Psoas muscle (tissue), 8 donors: ENCODE data around the gene OSBPL9. TPM values are rescaled to one million over a fixed set of nuclear protein-coding genes. Genes with fewer than 3 reads are reported as not detected.
A peak's percentile ranks its signal among the peaks of the same experiment; 100 is the strongest.

Experiments used
- ATAC-seq, 4 donors: fragments of 200-7000 bp; cut with Tn5 transposase; one replicate each; pipeline ENCODE4 v1.9.1; 2020; ENCODE audit warnings: moderate library complexity in 3 of 4, mild to moderate bottlenecking in 2 of 4
- DNase-seq, 2 donors: peaks; one replicate each; pipeline ENCODE4 v3.0.0-alpha.2; 2020
- H3K27ac ChIP-seq: fragments of 200-600 bp; one replicate; pipeline ENCODE4 v1.8.0; 2022
- H3K27me3 ChIP-seq, 3 donors: fragments of 200-600 bp in 1 of 3; one replicate each; pipeline versions ENCODE4 v1.6.1 to v1.8.0; 2013 to 2022; ENCODE audit warnings: low read length in 2 of 3, mild to moderate bottlenecking in 2 of 3, moderate library complexity in 1 of 3; ENCODE audit not compliant: insufficient read depth in 3 of 3
- H3K36me3 ChIP-seq, 2 donors: fragments of 200-600 bp in 1 of 2; one replicate each; pipeline versions ENCODE4 v1.6.1 to v1.8.0; 2013 to 2022; ENCODE audit warnings: low read depth in 1 of 2, mild to moderate bottlenecking in 1 of 2, moderate library complexity in 1 of 2; ENCODE audit not compliant: insufficient read depth in 1 of 2
- H3K4me1 ChIP-seq: fragments of 200-600 bp; one replicate; pipeline ENCODE4 v1.8.0; 2022
- H3K4me3 ChIP-seq: fragments of 200-600 bp; one replicate; pipeline ENCODE4 v1.8.0; 2022; ENCODE audit warnings: mild to moderate bottlenecking
- H3K9me3 ChIP-seq: fragments of 200-600 bp; one replicate; pipeline ENCODE4 v1.8.0; 2022
- CTCF ChIP-seq: fragments of 200-600 bp; IDR thresholded peaks from one replicate; pipeline ENCODE4 v1.8.0; 2022; ENCODE audit warnings: antibody characterized with exemption
- WGBS, 3 donors: extraction: QIAGEN DNeasy Blood & Tissue Kit; methylation state at CpG; one replicate each; pipeline versions ENCODE4 v1.1.6 to v1.1.7; 2013; 5-methylcytosine and 5-hydroxymethylcytosine counted together
- intact Hi-C, 2 donors: fragments of 100-400 bp; cut with DNase I; formaldehyde crosslinking; loops; one replicate each; pipeline versions ENCODE4 v1.11.0 to v1.14.2; 2022
- polyA plus RNA-seq, 3 donors: library from polyadenylated mRNA; stranded (reverse); fragments of 200-250 nt; gene quantifications; one replicate each; pipeline ENCODE4 v1.2.3, GENCODE V29; 2013
- total RNA-seq, 4 donors: library from RNA; stranded (reverse); fragmentation: NEBNext Ultra II Directional in 2 of 4; extraction: Animal tissue kit (Norgen Biotek cat#: 25700) in 2 of 4; gene quantifications; one replicate each; pipeline versions ENCODE4 v1.2.1 to v1.2.4, GENCODE V29; 2021 to 2023
- donor health status: healthy with polysubstance abuse.
- donor health status: DM: no; HTN: no; CAD: no; lungs with moderate emphysema.
- donor health status: Bipolar disorder and iron deficiency.
- donor health status: healthy.
- donor health status: DM: yes; HTN: yes; CAD: no.
- donor health status: DM: no; HTN: no; CAD: no.
- donor health status: DM: no; HTN: no; CAD: no.
- donor health status: DM: yes; HTN: yes; CAD: no.

Gene OSBPL9
- total and polyA plus RNA-seq, 7 donors = 15.6 to 141 (median 60.6) TPM

GRCh38 chr1:51610637-51611036 is 6.3 kb upstream of the OSBPL9 start:
- no peaks in the 10 kb centered on the region for H3K36me3 ChIP-seq
- ATAC-seq = no peak
- peaks cover 46% of the 10 kb centered on the region for H3K4me1 ChIP-seq
- no peak for DNase-seq
- H3K9me3 ChIP-seq = no peaks in the 10 kb centered on the region
- no peaks in the 10 kb centered on the region for H3K27me3 ChIP-seq
- intact Hi-C loops = loop anchor here in 1 of 2 donors (5.0 kb wide), 1 partner anchor 93 kb away; the partner anchor contains the start of gene EPS15
- no peak overlapping the region for H3K4me3 ChIP-seq
- peak overlapping the region; percentile 97 for H3K27ac ChIP-seq
- 73 to 86% (median 77%) methylated on average over 4 of the region's 4 CpGs for WGBS, 3 donors
- no peak for TF ChIP-seq CTCF

DNA sequence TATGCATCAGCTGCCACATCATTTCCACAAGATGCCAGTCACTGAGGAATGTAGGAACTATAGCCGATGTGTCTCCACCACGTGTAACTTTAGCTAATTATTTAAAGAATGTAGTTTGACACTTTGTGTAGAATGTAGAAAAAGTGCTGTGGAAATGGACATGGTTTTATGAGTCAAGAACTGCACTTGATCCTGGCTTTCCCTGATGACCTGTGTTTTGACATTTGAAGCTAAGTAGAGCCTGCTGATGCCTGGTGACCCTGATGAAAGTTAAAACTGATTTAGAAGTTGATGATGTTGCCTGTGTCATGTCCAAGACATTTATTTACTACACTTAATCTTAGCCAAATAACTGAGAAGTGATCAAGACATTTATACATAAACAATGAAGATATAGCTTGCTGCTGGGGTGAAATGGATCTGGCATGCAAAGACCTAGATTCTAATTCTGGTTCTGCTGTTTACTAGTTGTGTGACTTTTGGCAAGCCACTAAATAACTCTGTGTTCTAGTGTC is 4.4 kb upstream of the OSBPL9 start:
- no peak for TF ChIP-seq CTCF
- peak overlapping the region; percentile 35 for H3K4me3 ChIP-seq
- intact Hi-C loops = loop anchor here in 1 of 2 donors (5.0 kb wide), 1 partner anchor 95 kb away; the partner anchor contains the start of gene EPS15
- H3K27me3 ChIP-seq = no peaks in the 10 kb centered on the region
- 12 to 19% (median 19%) methylated on average over 2 of the region's 2 CpGs for WGBS, 3 donors
- ATAC-seq (peak; percentile 67 to 79 (median 77)), DNase-seq (no peak)
- H3K27ac ChIP-seq = peak overlapping the region; percentile 97
- H3K36me3 ChIP-seq = no peaks in the 10 kb centered on the region
- no peaks in the 10 kb centered on the region for H3K9me3 ChIP-seq
- peaks cover 35% of the 10 kb centered on the region for H3K4me1 ChIP-seq

DNA sequence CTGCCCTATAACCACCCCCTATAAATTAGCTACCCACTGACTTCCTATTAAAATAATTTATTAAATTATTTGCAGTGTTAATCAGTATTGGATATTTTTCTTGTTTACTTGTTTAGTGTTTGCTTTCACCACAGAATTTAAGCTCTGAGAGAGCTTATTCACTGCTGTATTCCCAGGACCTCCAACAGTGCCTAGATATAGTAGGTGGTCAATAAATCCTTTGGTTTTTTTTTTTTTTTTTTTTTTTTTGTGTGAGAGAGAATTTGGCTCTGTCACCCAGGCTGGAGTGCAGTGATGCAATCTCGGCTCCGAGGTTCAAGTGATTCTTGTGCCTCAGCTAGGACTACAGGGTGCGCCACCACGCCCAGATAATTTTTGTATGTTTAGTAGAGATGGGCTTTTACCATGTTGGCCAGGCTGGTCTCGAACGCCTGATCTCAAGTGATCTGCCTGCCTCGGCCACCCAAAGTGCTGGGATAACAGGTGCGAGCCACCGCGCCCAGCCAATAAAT is 1.1 kb upstream of the OSBPL9 start:
- H3K4me1 ChIP-seq = peaks cover 36% of the 10 kb centered on the region
- DNase-seq (no peak), ATAC-seq (no peak)
- H3K36me3 ChIP-seq = no peaks in the 10 kb centered on the region
- H3K9me3 ChIP-seq = no peaks in the 10 kb centered on the region
- TF ChIP-seq CTCF = no peak
- WGBS, 3 donors = 77 to 84% (median 80%) methylated on average over 10 of the region's 10 CpGs
- H3K27ac ChIP-seq = peak overlapping the region; percentile 97
- intact Hi-C loops = loop anchor here in 1 of 2 donors (5.0 kb wide), 4 partner anchors 46 to 121 kb away; partner anchors contain the start of gene EPS15
- H3K27me3 ChIP-seq = no peaks in the 10 kb centered on the region
- H3K4me3 ChIP-seq = no peak overlapping the region

- Histone ChIP-seq H3K27me3 (no peaks in the 10 kb centered on the region), H3K4me1 (peaks cover 41% of the 10 kb centered on the region), H3K27ac (peak overlapping the region; percentile 97), H3K4me3 (peak overlapping the region; percentile 90), H3K36me3 (no peaks in the 10 kb centered on the region), H3K9me3 (no peaks in the 10 kb centered on the region)
- no peak for TF ChIP-seq CTCF
- 66 to 71% (median 67%) methylated on average over 4 of the region's 4 CpGs for WGBS, 3 donors
- intact Hi-C loops = loop anchor here in 1 of 2 donors (5.0 kb wide), 4 partner anchors 46 to 121 kb away; partner anchors contain the start of gene EPS15
- no peak for DNase-seq
- ATAC-seq = no peak
Observed at GRCh38 chr1:51616490-51616889, 402 bp upstream of the OSBPL9 start.
